Measurements from ENCODE around the gene GPR153.

GPR153 gene

GRCh38 chr1:6286266-6286665 lies 25.4 kb upstream of the GPR153 start:
- no peak for FAIRE-seq

DNA sequence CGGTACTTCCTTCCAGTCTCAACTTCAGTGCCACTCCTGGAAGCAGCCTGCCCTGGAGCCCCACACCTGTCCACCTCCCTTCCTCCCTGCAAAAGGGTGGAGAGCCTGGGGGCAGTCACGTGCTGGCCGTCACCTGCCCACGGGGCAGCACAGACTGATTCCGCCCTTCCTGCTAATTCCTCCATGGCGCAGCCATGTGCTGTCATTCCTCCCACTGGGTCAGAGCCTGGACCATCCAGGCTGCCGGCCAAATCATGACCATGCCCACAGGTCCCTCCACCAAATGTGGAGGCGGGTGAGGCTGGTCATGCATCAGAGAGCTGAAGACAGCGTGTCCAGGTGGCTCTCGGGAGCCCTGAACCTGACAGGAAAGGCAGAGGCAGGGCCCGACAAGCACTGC lies 24.4 kb upstream of the GPR153 start:
- no peak for FAIRE-seq

DNA sequence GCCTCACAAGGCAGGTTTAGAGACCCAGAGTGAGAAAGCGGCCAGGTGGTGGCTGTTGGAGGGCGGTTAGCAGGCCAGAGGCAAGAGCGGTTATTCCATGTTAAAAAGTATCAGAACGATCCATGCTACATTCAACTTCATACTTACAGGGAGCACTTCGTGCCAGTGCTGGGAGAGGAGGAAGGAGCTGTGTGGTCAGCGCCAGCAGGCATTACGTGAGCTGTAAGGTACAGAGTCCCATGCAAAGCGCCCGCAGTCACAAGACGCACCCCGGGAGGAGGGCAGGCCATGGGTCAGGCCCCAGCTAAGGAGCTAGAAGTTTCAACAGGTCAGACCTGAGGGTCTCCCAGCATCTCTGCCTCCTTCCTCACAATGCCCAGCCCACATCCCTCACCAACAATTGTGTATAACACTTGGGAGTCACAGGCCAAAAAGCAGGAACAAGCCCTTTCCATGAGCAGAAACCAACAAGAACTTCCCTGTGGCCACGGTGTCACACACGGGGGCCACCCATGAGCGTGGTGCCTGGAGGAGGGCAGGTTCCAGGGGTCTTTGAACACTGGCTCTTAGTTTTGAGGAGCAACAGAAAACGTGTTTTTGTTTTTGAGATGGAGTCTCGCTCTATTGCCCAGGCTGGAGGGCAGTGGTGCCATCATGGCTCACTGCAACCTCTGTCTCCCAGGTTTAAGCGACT lies 21.8 kb upstream of the GPR153 start:
- FAIRE-seq = no peak

DNA sequence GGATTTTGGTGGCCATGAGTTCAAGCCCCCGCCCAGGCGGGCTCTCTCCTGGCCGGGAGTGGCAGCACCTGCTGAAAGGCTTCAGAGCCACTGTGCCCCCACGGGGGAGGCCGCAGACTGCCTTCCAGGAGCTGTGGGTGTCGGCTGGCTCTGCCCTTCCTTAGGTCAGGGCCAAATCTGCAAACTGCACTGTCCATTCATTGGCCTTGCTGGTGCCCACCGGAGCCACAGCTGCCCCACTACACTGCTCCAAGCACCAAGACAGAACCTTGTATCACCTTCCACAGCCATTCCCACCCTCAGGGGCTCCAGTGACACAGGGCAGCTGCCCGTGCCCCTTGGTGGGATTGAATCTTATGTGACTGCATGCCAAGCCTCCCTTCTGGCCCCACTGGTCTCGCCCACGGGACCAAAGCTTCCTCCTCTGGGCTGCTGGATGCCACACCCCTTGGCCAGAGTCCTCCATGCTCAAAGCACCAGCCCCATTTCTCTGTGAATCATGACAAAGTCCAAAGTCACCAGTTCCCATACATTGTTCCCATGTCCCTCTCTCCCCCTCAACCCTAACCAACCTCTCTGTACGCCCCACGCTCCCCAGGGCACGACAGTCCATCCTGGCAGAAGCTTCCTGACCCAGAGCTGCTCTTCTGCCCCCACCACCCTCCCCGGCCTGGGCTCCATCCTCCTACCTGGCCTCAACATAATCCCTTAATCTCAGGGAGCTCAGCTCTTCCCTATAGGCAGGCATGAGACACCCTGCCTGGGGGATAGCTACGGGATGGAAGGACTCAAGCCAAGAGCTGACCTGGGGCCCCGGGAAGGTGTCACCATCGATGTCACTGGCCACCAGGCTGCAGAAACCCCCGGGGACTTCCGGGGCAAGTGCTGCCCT lies 20.9 kb upstream of the GPR153 start:
- no peak for FAIRE-seq

- no peak for FAIRE-seq
Measured at GRCh38 chr1:6280761-6281451, 20.0 kb upstream of the GPR153 start.

GRCh38 chr1:6279613-6280383 lies 18.9 kb upstream of the GPR153 start:
- no peak for FAIRE-seq

DNA sequence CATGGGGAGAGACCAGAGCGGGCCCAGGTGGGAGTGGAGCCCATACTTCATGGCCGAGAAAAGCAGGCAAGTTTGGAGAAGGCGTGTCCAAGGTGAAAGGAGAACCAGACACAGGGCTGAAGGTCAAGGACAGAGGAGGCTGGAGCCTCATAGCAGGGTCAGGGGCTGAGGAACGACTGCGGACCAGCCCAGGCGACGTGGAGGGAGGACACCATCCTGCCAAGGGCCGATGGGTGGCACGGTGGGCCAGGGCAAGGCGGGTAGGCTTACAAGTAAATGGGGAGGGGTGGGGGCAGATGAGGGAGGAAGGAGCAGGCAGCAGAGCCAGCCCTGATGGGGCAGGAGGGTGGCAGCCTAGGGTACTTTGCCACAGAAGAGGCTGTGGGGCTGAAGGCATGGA lies 18.2 kb upstream of the GPR153 start:
- FAIRE-seq = no peak

DNA sequence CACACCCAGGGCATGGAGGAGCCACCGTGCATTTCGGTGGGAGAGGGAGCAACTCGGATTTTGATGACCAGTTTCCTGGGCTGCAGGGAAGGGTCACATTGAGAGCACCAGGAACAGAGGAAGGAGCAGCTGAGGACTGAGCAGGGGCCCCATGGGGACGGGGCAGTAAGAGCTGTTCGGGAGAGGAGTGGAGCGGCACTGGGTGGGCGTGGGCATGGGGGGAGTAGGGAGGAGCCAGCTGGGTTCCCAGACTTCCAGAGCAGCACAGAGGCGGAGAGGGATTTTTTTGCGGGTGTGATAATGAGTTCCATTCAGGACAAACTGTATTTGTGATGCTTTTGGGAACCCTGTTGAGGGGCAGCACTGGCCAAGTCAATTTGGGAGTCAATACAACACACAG lies 17.4 kb upstream of the GPR153 start:
- no peak for FAIRE-seq

- FAIRE-seq = no peak
Measured at GRCh38 chr1:6276811-6277555, 16.1 kb upstream of the GPR153 start.

DNA sequence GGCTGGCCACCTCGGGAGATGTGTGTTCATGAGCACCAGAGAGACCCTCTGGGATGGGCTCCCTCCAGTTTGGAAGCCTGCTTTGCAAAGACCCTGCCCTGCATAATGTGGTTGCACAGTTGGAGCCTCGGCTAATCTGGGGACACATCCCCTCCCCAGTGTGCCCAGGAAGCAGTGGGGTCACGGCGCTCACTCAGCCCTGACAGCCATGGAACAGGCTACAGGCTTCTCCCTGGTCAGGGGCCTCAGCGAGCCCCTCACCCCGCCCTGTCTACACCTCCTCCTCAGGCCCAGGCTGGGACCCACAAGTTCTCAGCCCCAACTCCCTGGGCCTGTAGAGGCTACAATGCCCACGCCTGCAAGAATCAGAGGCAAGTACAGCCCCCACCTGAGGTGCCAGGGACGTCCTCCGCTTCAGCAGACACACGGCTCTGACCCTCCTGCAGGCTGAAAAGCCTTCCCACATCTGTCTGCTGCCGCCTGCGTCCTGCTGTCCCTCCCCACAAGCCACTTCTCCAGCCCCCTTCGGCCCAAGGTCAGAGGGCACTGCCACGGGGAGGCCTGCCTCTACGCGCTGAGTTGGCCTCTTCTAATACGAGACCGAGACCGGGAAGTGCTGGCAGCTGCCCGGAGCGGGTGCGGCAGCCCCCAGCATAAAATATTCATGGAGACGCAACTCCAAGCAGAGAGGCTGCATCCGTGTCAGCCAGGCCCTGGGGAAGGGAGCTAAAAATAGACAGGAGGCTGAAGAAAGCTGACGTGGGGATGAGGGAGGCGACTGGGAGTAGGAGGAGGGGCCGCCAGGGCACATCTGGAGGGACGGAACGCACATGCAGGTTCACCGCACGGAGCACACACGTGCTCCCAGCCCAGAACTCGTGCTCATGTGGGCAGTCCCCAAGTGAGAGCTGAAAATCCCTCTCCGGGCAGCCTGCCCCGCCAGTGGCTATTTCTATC lies 15.2 kb upstream of the GPR153 start:
- FAIRE-seq = no peak

GRCh38 chr1:6274622-6275139 lies 13.8 kb upstream of the GPR153 start:
- FAIRE-seq = no peak

GRCh38 chr1:6274102-6274501 lies 13.2 kb upstream of the GPR153 start:
- FAIRE-seq = no peak

- no peak for FAIRE-seq
Measured at GRCh38 chr1:6273380-6273891, 12.5 kb upstream of the GPR153 start.

- no peak for FAIRE-seq
Measured at GRCh38 chr1:6272868-6273267, 12.0 kb upstream of the GPR153 start.

DNA sequence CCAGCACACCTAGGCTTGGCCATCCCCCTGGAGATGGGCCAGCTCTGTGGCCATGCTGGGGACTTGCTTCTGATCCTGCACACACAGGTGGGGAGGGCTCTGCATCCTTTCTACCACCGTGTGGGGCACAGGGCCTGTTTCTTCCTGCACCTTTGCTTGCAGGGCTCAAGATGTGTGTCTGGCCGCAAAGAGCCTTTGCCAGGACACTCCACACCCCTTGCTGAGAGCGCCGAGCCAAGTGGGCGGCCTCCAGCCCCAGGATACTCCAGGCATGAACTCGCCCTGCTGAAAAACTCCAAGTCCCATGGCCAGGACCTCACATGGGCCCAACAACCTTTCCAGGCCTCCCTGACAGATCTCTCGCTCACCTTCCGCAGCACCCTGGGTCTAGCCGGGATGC lies 11.6 kb upstream of the GPR153 start:
- no peak for FAIRE-seq

GRCh38 chr1:6271554-6271953 lies 10.7 kb upstream of the GPR153 start:
- FAIRE-seq = no peak

GRCh38 chr1:6271006-6271405 lies 10.1 kb upstream of the GPR153 start:
- no peak for FAIRE-seq

DNA sequence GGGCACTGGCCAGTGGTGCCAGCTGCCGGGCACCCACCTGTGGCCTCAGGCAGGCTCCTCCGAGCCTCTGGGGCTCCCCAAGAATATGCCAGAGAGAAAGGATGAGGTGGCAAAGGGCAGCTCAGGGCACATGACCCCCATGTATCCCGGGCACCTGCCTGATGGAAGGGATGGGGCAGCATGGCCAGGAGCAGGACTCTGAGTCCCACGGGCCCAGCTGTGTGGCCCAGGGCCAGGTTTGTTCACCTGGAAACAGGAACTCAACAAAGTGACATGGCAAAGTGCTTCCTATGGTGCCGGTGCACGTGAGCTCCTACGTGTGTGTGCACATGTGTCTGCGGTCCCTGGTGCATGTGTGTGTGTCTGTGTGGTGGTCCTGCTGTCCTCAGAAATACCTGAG lies 9.5 kb upstream of the GPR153 start:
- no peak for FAIRE-seq

- FAIRE-seq = no peak
Measured at GRCh38 chr1:6269720-6270400, 9.0 kb upstream of the GPR153 start.

DNA sequence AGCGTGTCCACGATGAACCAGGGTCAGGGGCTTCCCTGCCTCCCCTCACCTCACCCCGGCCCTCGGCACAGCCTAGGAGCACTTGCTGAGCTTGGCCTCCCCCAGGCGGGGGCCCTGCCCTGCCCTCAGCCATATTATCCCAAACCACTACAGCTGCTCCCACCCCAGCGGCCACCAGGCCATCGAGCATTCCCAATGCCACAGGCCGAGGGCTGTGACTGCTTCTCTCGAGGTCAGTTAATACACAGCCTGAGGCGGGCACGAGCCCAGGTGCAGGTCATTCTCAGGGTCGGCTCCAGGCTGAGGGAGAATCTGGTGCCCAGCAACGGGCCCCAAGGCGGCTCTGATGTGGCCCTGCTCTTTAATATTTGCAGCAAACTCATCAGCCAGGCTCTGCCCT lies 8.4 kb upstream of the GPR153 start:
- no peak for FAIRE-seq
